Kidney (tissue), 14 donors: ENCODE data around the gene GPR152. TPM values are rescaled to one million over a fixed set of nuclear protein-coding genes. Genes with fewer than 3 reads are reported as not detected.
A peak's percentile ranks its signal among the peaks of the same experiment; 100 is the strongest.

Source experiments
- DNase-seq, 5 donors: peaks; one replicate each; pipeline ENCODE4 v3.0.0-alpha.2; 2013 to 2020
- FAIRE-seq: peaks from 2 replicates; lab custom pipeline; 2012; peaks lifted over from hg19 to GRCh38; lab: Jason Lieb, UNC
- H3K27ac ChIP-seq, 2 donors: one replicate each; pipeline ENCODE4 v1.7.0; 2013; ENCODE audit warnings: low read depth in 2 of 2, low read length in 2 of 2, inconsistent platforms in 1 of 2
- H3K27me3 ChIP-seq: one replicate; pipeline ENCODE4 v1.7.1; 2013; ENCODE audit warnings: low read length, inconsistent platforms; ENCODE audit not compliant: control insufficient read depth, insufficient read depth
- H3K36me3 ChIP-seq, 3 donors: one replicate each; pipeline versions ENCODE4 v1.7.0 to v1.7.1; 2013; ENCODE audit warnings: low read length in 3 of 3, control low read depth in 1 of 3, inconsistent platforms in 1 of 3; ENCODE audit not compliant: insufficient read depth in 3 of 3, control insufficient read depth in 2 of 3
- H3K4me1 ChIP-seq, 3 donors: one replicate each; pipeline versions ENCODE4 v1.7.0 to v1.7.1; 2013; ENCODE audit warnings: low read length in 3 of 3, inconsistent platforms in 1 of 3, low read depth in 1 of 3; ENCODE audit not compliant: control insufficient read depth in 2 of 3, insufficient read depth in 2 of 3
- H3K4me3 ChIP-seq, 3 donors: one replicate each; pipeline versions ENCODE4 v1.7.0 to v1.8.1; 2013; ENCODE audit warnings: low read length in 3 of 3, control low read depth in 1 of 3, inconsistent platforms in 1 of 3
- H3K9ac ChIP-seq, 3 donors: one replicate each; pipeline versions ENCODE4 v1.7.0 to v1.7.1; 2013; ENCODE audit warnings: low read length in 3 of 3, control low read depth in 1 of 3, inconsistent platforms in 1 of 3
- H3K9me3 ChIP-seq, 3 donors: one replicate each; pipeline versions ENCODE4 v1.7.0 to v1.7.1; 2013; ENCODE audit warnings: low read length in 3 of 3, control low read depth in 1 of 3, inconsistent platforms in 1 of 3; ENCODE audit not compliant: control insufficient read depth in 2 of 3, insufficient read depth in 1 of 3
- intact Hi-C: fragments of 100-400 bp; cut with DNase I; formaldehyde crosslinking; loops from one replicate; pipeline ENCODE4 v1.11.1; 2022
- polyA plus RNA-seq: library from polyadenylated mRNA; stranded (reverse); fragments of 350-450 nt; fragmentation: Illumina TruSeq; extraction: RNeasy Lipid Tissue Mini Kit (QIAGEN cat#74804); gene quantifications from one replicate; pipeline ENCODE4 v1.2.3, GENCODE V29; 2014; ENCODE audit warnings: low read depth, low replicate concordance; ENCODE audit not compliant: insufficient read depth
- total RNA-seq: library from RNA; stranded (reverse); fragmentation: NEBNext Ultra II Directional; extraction: Animal tissue kit (Norgen Biotek cat#: 25700); gene quantifications from one replicate; pipeline ENCODE4 v1.2.1, GENCODE V29; 2021
- TF ChIP-seq, protein P1 (sequence below): IDR thresholded peaks from 3 replicates; pipeline ENCODE4 v1.5.1; 2012; ENCODE audit warnings: mild to moderate bottlenecking, moderate library complexity, borderline replicate concordance; ENCODE audit not compliant: insufficient read depth; ENCODE audit errors: extremely low read depth
- donor health status: control.
- donor health status: control.
- donor health status: control.
- donor health status: control.
- donor health status: control.
- donor health status: DM: yes; HTN: yes; CAD: no.
- donor health status: Normal renal cell carcinoma (clear cell type).

Gene GPR152
- total and polyA plus RNA-seq, 2 donors from 2014 or later = not detected

DNA sequence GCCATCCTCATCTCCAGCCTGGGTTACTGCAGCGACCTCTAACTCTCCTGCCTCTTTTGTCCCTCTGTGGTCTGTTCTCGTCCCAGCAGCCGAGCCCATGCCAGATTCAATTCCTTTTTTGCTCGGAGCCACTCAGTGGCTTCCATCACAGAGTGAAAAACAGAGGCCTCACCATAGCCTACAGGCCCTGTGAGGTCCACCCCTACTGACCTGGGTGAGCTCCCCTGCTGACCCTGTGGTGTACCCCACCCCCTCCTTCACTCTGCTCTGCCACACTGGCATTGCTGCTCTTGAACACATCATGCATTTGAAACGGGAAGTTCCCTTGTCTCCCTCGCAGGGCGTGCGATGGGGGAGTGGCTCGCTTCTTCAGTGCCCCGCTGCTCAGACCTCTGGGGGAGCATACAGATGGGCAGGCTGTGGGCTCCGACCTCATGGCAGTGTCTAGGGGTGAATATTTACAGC, 32.4 kb upstream of the GPR152 start:
- H3K4me1 ChIP-seq = peaks cover 3 to 19% (median 9%) of the 10 kb centered on the region in 3 donors
- H3K9me3 ChIP-seq = no peaks in the 10 kb centered on the region
- intact Hi-C loops = no loop called here
- no peak for FAIRE-seq
- H3K9ac ChIP-seq = peak overlapping the region in 1 of 3 donors; percentile 15
- no peak overlapping the region for H3K4me3 ChIP-seq
- peak in 2 of 5 donors; percentile 59 to 76 for DNase-seq
- no peak overlapping the region for H3K27ac ChIP-seq
- H3K36me3 ChIP-seq = peaks cover 0 to 4% (median 3%) of the 10 kb centered on the region in 3 donors
- TF ChIP-seq, protein P1, sequence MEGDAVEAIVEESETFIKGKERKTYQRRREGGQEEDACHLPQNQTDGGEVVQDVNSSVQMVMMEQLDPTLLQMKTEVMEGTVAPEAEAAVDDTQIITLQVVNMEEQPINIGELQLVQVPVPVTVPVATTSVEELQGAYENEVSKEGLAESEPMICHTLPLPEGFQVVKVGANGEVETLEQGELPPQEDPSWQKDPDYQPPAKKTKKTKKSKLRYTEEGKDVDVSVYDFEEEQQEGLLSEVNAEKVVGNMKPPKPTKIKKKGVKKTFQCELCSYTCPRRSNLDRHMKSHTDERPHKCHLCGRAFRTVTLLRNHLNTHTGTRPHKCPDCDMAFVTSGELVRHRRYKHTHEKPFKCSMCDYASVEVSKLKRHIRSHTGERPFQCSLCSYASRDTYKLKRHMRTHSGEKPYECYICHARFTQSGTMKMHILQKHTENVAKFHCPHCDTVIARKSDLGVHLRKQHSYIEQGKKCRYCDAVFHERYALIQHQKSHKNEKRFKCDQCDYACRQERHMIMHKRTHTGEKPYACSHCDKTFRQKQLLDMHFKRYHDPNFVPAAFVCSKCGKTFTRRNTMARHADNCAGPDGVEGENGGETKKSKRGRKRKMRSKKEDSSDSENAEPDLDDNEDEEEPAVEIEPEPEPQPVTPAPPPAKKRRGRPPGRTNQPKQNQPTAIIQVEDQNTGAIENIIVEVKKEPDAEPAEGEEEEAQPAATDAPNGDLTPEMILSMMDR = no peak
- H3K27me3 ChIP-seq = no peaks in the 10 kb centered on the region

DNA sequence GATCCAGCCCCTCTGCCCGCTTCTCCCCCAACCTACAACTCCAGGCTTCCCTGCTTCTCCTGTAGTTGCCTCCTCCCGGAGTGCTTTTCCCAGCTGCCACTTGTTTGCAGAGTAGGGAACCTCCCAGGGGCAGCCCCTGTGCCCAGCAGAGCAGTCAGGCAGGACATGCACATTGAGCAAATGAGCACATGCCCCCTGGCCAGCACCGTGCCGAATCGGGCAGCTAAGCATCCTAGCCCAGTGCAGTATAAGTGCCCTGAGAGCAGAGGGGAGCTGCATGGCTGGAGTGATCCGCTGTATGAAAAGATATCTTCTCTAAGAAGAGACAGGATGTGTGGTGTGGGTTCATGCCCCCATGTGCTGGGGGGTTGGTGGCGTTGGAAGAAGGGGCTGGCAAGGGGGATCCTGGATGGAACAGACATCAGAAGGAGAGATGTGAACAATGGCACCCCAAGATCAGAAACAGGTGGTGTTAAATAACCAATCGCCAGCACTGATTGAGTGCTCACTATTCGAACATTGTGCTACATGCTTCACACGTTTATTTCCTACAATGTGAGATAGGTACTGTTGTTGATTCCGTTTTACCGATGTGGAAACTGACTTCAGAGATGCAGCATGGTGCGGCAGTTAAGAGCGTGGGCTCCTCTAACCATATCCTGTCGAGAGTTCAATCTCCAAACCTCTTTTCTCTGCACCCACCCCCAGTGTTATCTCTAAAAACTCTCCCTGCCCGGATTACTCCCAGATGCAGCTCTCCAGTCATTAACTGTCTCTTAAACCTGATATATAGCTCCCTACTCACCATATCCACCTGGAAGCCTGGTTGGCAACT, 31.5 kb upstream of the GPR152 start:
- H3K27ac ChIP-seq = peak overlapping the region in 1 of 2 donors; percentile 55
- peaks cover 0 to 4% (median 2%) of the 10 kb centered on the region in 3 donors for H3K36me3 ChIP-seq
- H3K27me3 ChIP-seq = no peaks in the 10 kb centered on the region
- peaks cover 3 to 19% (median 9%) of the 10 kb centered on the region in 3 donors for H3K4me1 ChIP-seq
- DNase-seq (peak; percentile 52 to 82 (median 63)), FAIRE-seq (no peak)
- intact Hi-C loops = no loop called here
- TF ChIP-seq, protein P1 = no peak
- peak overlapping the region in 1 of 3 donors; percentile 15 for H3K9ac ChIP-seq
- H3K4me3 ChIP-seq = peak overlapping the region; percentile 28 to 95 (median 33)
- no peaks in the 10 kb centered on the region for H3K9me3 ChIP-seq

DNA sequence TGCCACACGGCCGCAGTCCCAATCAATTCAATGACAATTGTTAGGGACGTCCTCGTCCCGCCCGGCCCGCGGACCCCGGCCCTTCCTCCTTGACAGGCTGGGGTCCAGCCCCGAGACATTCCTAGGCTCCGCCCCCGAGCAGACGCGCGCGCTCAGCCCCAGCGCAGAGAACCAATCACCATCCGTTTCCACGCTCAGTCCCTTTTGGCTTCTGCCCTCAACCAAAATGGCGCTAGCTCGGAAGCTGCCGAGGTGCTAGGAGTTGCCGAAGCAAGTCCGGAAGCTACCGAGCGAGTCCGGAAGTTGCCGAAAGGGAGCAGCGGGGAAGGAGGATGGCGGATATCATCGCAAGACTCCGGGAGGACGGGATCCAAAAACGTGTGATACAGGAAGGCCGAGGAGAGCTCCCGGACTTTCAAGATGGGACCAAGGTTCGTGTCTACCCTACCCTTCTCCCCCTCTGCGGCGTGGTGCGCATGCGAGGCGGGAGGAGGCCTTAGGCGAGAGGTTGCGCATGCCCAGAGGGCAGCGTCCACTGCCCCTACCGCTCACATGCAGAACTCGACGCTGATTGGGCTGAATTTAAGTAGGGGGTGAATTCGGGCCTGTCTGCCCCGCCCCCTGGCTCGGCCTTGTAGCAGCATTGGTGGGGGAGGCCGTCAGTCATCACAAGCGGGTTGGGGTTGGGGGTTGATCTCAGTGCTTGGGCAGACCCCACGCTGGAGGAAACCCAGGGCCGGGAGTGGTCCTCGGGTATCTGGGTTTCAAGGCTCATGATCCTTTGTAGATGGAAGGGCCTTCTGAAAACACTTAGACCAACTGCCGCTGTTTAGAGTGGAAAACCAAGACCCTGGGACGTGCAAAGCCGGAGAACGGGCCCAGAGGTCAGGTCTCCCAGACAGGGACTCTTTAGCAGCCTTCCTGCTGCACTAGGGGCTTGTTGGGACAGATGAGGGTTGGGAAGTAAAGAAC, 30.6 kb upstream of the GPR152 start, which contains the start of gene AIP:
Gene AIP, plus strand, starts transcription at position 200 of the 972 bp plus-strand sequence. Its CDS starts 133 bp downstream, at position 333.
- intact Hi-C loops = no loop called here
- no peak for FAIRE-seq
- Histone ChIP-seq H3K27ac (peak within 1 kb of the TSS; percentile 79 to 87), H3K27me3 (no peaks in the 10 kb centered on the region), H3K4me3 (peak within 1 kb of the TSS; percentile 78 to 95 (median 94)), H3K9me3 (no peaks in the 10 kb centered on the region), H3K36me3 (peaks cover 0 to 4% (median 2%) of the 10 kb centered on the region in 3 donors), H3K4me1 (peaks cover 3 to 19% (median 9%) of the 10 kb centered on the region in 3 donors), H3K9ac (peak within 1 kb of the TSS; percentile 33 to 94 (median 83))
- TF ChIP-seq, protein P1 = no peak
- DNase-seq = peak; percentile 99
